Body of pancreas (tissue), 4 donors: ENCODE results near the gene BABAM2.

Experiments used
- POLR2A ChIP-seq, 3 donors: fragments of 450-650 bp; IDR thresholded peaks; one replicate each; pipeline ENCODE4 v1.6.1; 2016; ENCODE audit warnings: antibody characterized with exemption in 3 of 3, mild to moderate bottlenecking in 2 of 3
- TF ChIP-seq, protein P1 (sequence below), 7 experiments: fragments of 450-650 bp in 4 of 7; fragments of 200-600 bp in 3 of 7; sonication (generic) in 3 of 7; IDR thresholded peaks; one replicate each; pipeline ENCODE4 v1.5.1; 2016 to 2019; ENCODE audit warnings: antibody characterized with exemption in 7 of 7

DNA sequence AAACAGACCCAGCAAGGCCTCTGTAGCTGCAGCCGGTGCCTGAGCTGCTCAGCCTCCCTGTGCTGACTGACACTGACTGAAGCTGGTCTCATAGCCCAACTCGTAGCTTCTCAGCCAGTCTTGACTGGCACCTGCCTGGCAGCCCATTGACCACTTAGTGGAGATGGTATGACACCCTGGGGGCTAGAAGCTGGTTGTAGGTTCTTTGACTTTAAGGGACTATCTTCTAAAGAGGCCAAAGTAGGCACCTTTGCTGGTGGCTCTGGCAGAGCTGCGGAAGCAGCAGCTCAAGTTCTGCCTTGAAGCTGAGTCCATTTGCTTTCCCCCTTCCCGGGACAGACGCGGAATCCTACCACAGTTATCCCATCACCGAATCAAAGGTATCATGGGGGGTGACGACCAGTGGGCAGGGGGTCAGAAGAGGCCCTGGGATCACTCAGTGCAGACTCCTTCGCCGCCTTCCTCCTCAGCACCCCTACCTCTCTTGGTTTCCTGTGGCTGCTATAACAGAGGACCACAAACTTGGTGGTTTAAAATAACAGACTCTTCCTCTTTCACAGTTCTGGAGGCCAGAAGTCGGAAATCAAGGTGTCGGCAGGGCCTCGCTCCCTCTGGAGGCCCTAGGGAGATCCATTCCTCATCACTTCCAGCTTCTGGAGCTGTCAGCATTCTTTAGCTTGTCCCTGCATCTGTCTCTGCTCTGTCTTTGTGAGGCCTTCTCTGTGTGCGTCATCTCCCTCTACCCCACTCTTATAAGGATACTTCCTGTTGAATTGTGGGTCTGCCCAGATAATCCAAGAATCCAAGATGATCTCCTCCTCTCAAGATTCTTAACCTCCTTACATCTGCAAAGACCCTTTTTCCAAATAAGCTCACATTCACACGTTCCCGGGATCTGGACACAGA lies 488.4 kb downstream of the BABAM2 start:
- no peak for TF ChIP-seq POLR2A (IDR thresholded peaks at IDR 0.05)
- TF ChIP-seq, protein P1, sequence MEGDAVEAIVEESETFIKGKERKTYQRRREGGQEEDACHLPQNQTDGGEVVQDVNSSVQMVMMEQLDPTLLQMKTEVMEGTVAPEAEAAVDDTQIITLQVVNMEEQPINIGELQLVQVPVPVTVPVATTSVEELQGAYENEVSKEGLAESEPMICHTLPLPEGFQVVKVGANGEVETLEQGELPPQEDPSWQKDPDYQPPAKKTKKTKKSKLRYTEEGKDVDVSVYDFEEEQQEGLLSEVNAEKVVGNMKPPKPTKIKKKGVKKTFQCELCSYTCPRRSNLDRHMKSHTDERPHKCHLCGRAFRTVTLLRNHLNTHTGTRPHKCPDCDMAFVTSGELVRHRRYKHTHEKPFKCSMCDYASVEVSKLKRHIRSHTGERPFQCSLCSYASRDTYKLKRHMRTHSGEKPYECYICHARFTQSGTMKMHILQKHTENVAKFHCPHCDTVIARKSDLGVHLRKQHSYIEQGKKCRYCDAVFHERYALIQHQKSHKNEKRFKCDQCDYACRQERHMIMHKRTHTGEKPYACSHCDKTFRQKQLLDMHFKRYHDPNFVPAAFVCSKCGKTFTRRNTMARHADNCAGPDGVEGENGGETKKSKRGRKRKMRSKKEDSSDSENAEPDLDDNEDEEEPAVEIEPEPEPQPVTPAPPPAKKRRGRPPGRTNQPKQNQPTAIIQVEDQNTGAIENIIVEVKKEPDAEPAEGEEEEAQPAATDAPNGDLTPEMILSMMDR (IDR thresholded peaks at IDR 0.05): no peak
